T-cell (primary cell): ENCODE measurements around the gene NUDT3. TPM values are rescaled to one million over a fixed set of nuclear protein-coding genes. Genes with fewer than 3 reads are reported as not detected.

ENCODE experiments used
- total RNA-seq, 35 experiments: library from RNA in 6 of 35; stranded (reverse) in 6 of 35; fragments of 120-200 nt in 1 of 35; gene quantifications; one replicate each; pipeline versions ENCODE4 v1.2.1 to v1.2.4 and lab custom pipeline; 2013 to 2026

The NUDT3 gene
- total RNA-seq, 5 donors from 2014 or later (not counting 1 experiment from before 2014, with no cell fraction given) = 23.5 to 31.0 (median 28.9) TPM

Other genes starting within 250 kb of the NUDT3 start
- gene GRM4, start 246.6 kb downstream of the NUDT3 start, total RNA-seq = under 1 TPM in 4 of 5 donors, not detected in 1; 0.10 to 0.38 (median 0.21) TPM
- 100 to 1,000 TPM in 4 of 5 donors, 10 to 100 TPM in 1; 92.8 to 119 (median 104) TPM for gene HMGA1, start 155.8 kb downstream of the NUDT3 start, total RNA-seq
- gene SMIM29, start 143.7 kb downstream of the NUDT3 start, total RNA-seq = 10 to 100 TPM; 16.4 to 33.8 (median 30.5) TPM
- gene RPS10, start 33.4 kb upstream of the NUDT3 start, total RNA-seq = 1,000 to 10,000 TPM; 2,352 to 2,733 (median 2,512) TPM
- 1 to 10 TPM in 4 of 5 donors, under 1 TPM in 1; 0.86 to 3.2 (median 2.4) TPM for gene PACSIN1, start 73.4 kb upstream of the NUDT3 start, total RNA-seq
- under 1 TPM in 3 of 5 donors, not detected in 2; 0.15 to 0.35 (median 0.30) TPM for gene SPDEF, start 163.7 kb upstream of the NUDT3 start, total RNA-seq